GM21825 (cell line): ENCODE data around the gene PPP1R13B.
A peak's percentile ranks its signal among the peaks of the same experiment; 100 is the strongest.
"Not testable (repeated sequence)": the region's sequence is repeated elsewhere in the genome, so short reads cannot be mapped to it uniquely, and the experiment has no call there.

Experiments
- ATAC-seq: cut with Tn5 transposase; IDR thresholded peaks from one replicate; pipeline ENCODE4 v1.9.1; 2021; ENCODE audit warnings: mild to moderate bottlenecking, moderate library complexity; ENCODE audit not compliant: unreplicated experiment

The PPP1R13B gene

DNA sequence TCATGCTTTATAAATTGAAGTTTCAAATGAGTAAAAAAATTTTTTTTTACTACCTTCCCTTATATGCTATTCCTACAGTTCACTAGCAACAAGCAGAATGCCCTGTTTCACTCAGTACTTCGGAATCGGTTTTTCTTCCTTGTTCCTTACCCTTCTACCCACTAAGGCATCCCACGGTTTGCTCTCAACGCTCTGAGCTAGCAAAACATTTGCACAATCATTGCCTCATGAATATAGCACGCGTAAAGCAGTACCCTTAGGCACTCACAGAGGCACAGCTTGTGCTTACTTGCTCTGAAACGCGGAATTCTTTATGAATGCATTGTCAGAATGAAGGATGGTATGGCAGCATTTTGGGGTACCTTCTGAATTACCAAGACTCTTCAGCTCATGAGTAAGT, 45.0 kb downstream of the PPP1R13B start:
- no peak for ATAC-seq

DNA sequence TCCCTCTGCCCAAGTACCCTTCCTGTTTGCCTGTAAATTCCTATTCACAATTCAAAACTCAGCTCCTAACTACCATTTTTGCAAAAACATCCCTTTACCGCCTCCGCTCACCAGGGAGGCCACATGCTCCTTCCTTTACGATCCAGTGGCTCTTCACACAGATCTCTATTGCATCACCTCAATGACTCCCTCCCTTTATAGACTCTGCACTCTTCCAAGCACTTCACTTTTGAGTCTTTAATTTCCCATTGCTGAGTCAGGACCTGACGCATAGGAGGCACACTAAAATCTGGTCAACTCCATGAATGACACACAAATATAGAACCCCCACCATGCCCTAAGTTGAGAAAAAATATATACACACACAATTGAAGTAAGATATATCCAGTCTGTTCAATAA, 45.9 kb downstream of the PPP1R13B start:
- no peak for ATAC-seq

DNA sequence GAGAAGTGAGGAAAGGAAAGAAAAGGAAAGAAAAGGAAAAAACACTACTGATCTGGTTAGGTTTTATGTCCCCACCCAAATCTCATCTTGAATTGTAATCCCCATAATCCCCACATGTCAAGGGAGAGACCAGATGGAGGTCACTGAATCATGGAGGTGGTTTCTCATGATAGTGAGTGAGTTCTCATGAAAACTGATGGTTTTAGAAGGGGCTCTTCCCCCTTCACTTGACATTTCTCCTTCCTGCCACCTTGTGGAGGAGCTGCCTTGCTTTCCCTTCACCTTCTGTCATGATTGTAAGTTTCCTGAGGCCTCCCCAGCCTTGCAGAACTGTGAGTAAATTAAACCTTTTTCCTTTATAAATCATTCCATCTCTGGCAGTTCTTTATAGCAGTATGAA, 54.2 kb downstream of the PPP1R13B start:
- not testable (repeated sequence) for ATAC-seq

DNA sequence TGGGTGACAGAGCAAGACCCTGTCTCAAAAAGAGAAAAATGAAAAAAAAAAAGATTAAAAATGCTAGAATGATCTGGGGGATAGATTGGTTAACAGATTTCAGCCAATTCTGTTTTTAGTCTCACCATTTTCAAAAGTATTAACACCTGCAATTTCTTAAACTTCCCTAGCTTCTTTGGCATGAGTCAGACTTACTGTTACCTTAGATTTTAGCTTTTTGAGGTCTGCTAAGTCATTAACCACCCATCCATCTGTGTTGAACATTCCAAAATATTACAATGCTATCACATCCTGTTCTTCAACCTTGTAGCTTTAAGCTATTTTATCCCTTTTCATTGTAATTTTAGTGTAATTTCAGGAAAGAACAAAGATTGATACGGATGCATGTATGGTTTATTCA, 59.3 kb downstream of the PPP1R13B start:
- ATAC-seq: no peak

DNA sequence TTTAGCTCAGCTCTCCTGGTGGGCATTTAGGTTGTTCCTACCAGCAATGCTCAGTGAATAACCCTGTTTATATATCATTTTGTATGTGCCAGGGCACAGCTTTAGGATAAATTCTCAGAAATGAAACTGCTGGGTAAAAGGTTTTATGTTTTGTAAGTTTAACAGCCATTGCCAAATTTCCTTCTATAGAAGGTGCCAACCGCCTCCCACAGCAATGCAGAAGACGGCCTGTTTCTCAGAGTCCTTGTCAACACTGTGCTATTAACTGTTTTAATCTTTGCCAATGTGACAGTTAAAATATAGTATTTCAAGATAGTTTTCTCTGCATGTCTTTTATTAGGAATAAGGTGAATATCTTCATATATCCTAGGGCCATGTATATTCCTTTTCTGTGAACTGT, 65.0 kb downstream of the PPP1R13B start:
- no peak for ATAC-seq

DNA sequence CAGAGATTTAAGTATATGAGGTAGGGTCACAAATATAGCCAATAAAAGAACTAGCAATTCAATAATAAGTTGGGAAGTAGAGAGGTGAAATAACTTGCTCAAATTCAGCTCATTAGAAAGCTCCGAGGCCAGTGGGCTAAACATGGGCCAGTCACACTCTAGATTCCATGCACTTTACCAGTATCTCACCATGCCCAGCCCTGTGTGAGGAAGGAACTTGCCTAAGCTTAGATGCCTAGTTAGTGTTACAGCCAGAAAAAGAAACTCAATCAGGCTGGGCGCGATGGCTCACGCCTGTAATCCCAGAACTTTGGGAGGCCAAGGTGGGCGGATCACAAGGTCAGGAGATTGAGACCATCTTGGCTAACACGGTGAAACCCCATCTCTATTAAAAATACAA, 71.1 kb downstream of the PPP1R13B start:
- ATAC-seq: not testable (repeated sequence)

DNA sequence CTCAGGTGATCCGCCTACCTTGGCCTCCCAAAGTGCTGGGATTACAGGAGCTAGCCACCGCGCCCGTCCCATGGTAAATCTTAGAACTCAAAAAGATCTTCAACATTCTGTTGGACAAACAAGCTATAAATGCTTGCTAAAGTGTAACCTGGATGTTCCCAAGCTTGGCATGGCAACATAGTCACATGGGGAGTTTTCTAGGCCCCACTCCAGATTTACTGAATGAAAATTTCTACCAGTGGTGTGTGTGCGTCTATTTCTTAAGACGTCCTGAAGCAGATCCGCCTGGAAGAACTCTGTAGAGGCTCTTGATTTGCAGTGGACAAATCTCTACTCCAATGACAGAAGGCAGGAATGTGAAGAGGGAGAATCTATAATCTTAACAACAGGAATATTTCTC, 71.9 kb downstream of the PPP1R13B start:
- no peak for ATAC-seq

DNA sequence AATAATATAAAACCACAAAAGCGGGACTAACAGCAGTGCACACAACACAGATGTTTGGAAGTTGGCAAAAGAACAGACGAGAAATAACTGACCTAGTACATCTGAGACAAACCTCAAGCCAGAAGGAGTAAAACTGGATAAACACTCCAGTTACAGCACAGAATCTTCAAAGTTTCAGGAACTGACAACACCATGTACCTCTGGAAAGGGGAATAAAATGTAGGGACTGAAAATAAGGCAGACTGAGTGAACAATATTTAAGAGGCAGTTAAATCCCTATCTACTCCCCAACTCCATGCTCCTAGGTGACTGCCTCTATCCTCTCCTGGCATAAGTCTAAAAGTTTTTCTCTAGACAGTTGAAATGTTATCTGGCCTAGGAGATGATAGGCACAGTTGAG, 73.9 kb downstream of the PPP1R13B start:
- ATAC-seq: no peak

DNA sequence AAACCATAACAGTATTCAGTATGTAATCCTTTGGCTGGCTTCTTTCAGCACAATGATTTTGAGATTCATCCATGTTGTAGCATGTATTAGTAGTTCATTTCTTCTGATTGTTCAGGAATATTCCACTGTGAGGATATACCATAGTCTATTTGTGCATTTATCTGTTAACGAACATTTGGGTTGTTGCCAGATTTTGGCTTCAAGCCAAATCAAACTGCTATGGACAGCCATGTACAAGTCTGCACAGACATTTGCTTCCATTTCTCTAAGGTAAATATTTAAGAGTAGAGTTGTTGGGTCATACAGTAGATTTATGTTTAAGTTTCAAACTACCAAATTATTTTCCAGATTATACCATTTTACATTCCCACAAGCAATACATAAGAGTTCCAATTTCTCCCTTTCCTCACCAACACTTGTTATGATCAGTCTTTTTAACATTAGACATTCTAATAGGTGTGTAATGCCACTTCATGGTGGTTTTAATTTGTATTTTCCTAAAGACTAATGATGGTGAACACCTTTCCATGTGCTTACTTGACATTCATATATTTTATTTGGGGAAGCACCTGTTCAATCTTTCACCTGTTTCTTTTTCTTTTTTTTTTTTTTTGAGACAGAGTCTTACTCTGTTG, 75.2 kb downstream of the PPP1R13B start:
- no peak for ATAC-seq

DNA sequence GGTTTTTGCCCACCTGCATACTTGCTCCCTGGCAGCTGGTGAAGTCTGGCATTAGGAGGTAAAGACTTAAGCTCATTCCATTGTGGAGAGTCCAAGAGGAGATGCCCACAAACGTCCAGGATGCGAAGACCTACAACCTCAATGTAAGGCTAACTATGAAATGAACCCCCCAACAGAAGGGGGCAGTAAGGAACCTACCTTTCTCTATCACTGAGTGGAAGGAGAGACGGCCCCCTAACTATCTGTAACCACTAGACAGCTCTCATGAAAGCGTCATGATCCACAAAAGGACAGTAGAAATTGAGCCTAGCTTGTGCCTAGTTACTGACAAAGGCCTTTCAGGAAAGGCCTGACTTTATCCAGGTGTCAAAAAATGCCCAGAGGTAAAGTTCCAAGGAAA, 76.5 kb downstream of the PPP1R13B start:
- ATAC-seq: no peak

DNA sequence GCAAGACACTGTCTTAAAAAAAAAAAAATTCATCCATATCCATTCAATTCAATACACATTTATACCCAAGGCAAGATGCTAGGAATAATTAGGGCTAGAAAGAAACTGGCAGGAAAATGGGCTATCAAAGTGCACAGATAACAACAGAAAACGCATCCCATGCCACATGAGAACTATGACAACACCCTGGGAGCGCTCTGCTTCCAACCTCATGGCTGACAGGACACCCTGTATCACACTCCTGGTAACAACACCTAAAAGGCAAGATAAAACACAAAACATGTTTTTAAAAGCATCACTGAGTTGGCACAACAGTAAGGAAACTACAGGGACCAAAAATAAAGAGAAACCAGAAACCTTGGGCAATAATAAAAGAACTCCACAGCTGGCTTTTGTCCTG, 76.9 kb downstream of the PPP1R13B start:
- ATAC-seq: no peak

DNA sequence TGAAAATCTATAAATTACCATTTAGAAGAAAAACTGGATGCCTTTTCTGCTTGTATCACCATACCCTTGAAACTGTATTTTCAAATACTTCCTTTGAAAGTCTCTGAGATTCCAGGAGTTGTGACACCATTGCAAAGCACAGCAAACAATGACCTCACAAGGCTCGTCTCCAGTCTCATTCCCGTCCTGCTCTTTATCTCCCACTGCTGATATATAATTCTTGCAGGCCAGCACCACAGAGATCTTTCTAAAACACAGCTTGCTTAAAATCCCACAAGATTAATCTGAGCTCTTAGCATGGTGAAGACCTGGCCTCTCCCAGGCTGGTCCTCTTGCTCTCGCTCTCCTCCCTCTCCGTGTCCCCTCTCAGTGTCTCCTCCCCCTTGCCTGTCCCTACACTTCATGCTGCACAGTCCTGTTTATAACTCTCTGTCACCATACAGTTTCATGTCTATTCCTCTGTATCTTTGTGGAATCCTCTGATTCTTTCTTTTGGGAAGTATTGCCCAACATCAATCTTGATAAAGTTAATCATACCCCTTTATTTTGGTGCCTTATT, 80.0 kb downstream of the PPP1R13B start:
- ATAC-seq: no peak

DNA sequence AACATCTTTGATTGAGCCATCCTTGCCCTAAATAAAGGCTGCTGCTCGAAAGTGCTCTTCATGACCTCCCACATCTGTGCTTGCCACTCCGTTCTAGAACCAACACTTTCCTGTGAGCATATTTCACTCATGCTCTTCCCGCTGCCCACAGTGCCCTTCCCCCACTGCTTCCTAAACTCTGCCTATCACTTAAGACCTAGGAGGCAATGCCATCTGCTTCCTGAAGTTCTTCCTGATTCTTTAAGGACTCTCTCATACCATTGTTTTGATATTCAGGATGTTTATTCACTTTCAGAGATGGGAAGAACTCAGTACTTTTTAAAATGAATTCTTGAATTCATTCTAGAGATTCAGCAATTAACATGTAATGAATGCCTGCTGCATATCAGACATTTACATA, 81.8 kb downstream of the PPP1R13B start:
- ATAC-seq: no peak

DNA sequence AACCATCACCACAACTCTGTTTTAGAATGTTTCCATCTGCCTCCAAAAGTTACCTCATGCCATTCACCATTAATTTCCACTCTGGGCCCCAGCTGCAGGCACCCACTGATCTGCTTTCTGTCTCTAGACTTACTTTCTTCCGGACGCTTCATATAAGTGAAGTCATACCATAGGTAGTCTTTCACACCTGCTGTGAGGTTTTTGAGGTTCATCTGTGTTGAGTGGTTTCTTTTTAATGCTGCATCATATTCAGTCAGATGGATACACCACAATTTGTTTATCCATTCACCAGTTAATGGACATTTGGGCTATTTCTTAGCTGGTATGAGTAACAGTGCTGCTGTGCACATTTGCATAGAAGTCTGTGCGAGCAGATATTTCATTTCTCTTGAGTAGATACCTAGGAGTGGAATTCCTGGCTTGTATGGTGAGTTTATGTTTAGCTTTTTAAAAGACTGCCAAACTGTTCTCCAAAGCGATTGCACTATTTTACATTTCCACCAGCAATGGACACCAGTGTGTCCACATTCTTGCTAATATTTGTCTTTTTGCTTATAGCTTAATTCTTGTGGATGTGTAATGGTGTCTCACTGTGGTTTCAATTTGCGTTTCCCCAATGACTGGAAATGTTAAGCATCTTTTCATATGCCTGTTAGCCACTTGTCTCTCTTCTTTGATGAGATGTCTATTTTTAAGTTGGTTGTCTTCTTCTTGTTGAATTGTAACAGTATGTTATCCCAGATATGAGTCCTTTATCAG, 83.5 kb downstream of the PPP1R13B start:
- peak; percentile 65 for ATAC-seq

DNA sequence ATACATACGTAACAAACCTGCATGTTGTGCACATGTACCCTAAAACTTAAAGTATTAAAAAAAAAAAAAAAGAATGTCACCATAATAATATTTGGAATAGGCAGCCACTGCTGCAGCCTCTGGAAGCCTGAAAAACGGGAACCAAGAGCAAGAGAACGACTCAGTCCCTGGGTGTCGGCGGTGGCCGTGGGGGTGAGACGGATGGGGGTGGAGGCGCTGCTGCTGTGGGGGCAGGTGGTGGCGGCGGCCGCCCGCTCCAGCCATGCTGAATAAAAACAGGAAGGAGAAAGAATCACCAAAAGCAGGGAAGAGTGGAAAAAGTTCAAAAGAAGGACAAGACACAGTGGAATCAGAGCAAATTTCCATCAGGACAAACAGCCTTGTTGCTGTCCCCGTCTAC, 84.8 kb downstream of the PPP1R13B start:
- ATAC-seq: no peak

DNA sequence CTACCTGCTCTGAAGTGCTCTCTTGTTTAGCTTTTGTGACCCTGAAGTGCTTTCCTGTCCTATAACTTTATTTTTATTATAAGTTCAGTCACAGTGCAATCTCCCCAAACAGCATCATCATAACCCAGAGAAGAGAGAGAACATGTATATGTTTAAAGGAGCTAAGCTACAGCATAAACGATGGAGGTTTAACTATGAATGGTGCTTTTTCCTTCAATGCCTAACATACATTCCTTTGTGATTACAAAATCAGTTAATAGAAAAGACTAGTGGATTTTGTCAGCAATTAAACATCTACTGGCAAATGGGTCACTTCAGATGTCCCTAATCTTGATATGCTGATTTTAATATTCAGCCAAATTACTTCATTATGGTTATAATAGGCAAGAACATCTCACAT, 85.3 kb downstream of the PPP1R13B start:
- ATAC-seq: no peak

DNA sequence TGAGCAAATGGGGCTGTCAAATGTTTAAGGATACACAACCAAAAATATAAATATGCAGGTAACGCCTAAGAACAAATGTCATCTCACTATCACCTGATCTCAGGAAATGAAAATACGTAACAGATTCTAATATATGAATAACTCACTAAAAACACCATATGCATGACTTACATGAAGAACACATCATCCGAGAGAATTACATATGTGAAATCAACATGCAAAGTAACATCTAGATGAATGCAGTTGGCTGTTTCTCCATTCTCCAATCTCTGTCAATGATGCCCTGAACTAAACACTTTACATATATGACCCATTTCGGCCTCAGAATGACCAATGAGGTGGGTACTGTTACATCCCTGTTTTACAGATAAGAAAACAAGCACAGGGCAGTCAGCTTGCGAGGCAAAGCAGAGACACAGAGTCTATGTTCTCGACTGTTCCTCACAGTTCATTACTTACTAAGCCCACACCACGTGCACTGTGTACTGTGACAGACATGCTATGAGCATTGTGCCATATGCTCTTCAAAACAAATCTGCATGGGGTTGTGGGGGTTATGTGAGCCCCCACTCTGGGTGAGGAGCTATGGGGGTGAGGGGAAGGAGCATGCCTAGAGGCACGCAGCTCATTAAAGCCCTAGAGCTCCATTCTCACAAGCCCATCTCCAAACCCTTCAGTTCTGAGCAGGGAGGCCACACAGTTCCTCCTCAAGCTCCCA, 89.2 kb downstream of the PPP1R13B start:
- no peak for ATAC-seq

DNA sequence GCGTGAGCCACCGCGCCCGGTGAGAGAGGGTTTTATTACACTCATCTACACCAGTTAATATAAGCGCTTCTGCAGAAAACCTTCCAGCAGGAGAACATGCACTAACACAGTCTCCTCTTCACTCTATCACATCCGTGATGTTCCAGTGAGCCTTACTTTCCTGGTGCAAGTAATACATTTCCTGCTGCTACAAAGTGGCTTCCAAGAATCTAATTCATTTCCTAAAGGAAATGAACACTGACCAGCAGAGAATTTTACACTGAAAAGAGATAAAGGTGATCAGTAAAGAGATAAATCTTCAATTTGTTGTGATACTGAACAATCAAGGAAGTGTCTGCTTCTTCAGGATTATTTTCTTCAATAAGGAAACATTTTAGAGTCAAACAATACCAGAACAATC, 92.3 kb downstream of the PPP1R13B start:
- ATAC-seq: no peak

DNA sequence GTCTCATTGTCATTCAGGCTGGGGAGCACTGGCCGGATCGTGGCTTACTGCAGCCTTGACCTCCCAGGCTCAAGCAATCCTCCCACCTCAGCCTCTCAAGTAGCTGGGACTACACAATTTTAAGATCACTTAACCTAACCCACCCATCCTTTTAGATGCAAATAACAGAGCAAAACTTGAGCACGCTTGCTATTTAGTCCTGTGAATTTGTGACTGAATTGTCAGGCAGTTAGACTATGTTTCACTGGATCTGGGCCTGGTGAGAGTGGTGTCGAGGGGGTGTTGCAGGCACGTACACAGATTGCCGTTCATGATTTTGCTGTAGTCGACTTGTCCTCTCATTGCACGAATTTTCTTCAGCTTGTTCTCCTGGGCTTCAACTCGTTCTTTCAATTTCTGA, 93.6 kb downstream of the PPP1R13B start:
- no peak for ATAC-seq

DNA sequence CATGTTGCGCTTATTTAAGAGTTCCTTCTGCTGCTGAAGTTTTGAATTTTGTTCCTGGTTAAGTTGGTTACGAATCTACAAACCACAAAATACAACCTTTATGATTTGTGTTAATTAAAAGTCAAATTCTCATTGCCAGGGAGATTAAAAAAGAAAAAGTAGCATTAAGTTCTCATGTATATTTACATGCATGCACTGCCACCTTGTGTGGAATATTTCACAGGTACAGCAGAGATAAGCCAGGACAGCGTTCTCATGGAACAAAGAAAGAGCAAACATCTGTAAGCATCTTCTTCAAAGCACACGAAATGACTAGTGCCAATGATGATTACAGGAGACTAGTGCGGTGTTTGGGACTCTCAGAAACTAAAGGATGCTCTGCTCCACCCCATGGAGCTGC, 97.5 kb downstream of the PPP1R13B start:
- ATAC-seq: no peak

DNA sequence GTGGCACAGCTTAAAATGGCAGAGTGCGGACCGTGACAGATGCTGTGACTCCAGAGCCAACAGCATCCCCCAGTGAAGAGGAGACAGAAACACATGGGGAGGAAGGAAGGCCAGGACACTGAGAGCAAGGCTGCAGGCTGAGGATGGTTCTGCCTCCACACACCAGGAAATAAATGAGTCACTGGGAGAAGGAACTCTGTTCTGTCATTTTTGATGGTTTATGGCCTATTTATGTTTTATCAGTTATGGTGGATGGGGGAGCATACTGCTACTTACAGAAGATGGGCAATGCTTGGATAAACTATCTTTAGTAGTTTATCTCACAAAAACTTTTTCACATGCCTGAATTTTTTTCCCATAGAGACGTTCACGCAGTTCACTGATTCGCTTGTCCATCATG, 97.9 kb downstream of the PPP1R13B start:
- ATAC-seq: no peak

DNA sequence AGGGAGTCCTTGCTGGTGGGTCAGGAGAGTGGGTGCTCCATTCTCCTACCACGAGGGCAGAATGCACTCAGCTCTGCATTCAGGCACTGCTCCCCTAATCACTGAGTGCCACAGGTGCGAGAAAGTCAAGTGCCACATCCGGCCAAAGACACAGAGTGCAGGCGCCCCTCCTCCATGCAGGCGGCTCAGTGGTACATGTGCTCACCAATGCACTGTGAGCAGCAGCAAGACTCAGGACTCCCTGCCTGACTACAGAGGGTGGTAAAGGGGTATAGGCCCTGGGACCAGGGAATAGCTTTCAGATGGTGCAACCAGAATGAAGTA, 98.9 kb downstream of the PPP1R13B start:
- no peak for ATAC-seq
